MM.1S (cell line): ENCODE data around the gene MX1.

Experiments used
- DNase-seq: peaks from one replicate; pipeline ENCODE4 v3.0.0-alpha.2; 2015
- H2AFZ ChIP-seq: fragments of 300-600 bp; sonication (generic); 2 replicates; pipeline ENCODE4 v1.6.0; 2016; ENCODE audit warnings: antibody characterized with exemption, low read length
- H3F3A ChIP-seq: fragments of 300-600 bp; sonication (generic); 2 replicates; pipeline ENCODE4 v1.6.1; 2016; ENCODE audit warnings: mild to moderate bottlenecking, antibody characterized with exemption, low read length, moderate library complexity, mixed read lengths; ENCODE audit not compliant: insufficient read depth
- H3K27ac ChIP-seq: fragments of 300-600 bp; sonication (generic); 2 replicates; pipeline ENCODE4 v1.5.1; 2016; ENCODE audit warnings: mild to moderate bottlenecking, low read length
- H3K27me3 ChIP-seq: fragments of 300-600 bp; sonication (generic); replicated peaks from 2 replicates; pipeline ENCODE4 v1.6.0; 2016; ENCODE audit warnings: low read length; ENCODE audit not compliant: insufficient read depth
- H3K36me3 ChIP-seq: fragments of 300-600 bp; sonication (generic); replicated peaks from 2 replicates; pipeline ENCODE4 v1.6.1; 2016; ENCODE audit warnings: mild to moderate bottlenecking, low read length, mixed read lengths; ENCODE audit not compliant: insufficient read depth
- H3K4me1 ChIP-seq: fragments of 300-600 bp; sonication (generic); 2 replicates; pipeline ENCODE4 v1.6.1; 2016; ENCODE audit warnings: low read length, mixed read lengths
- H3K4me2 ChIP-seq: fragments of 300-600 bp; sonication (generic); 2 replicates; pipeline ENCODE4 v1.6.0; 2016; ENCODE audit warnings: low read depth, low read length
- H3K4me3 ChIP-seq: fragments of 300-600 bp; sonication (generic); 2 replicates; pipeline ENCODE4 v1.5.1; 2016; ENCODE audit warnings: low read length, mixed read lengths
- H3K79me2 ChIP-seq: fragments of 300-600 bp; sonication (generic); 2 replicates; pipeline ENCODE4 v1.6.1; 2016; ENCODE audit warnings: mixed run types, low read length, mixed read lengths
- H3K9ac ChIP-seq: fragments of 300-600 bp; sonication (generic); 2 replicates; pipeline ENCODE4 v1.6.1; 2016; ENCODE audit warnings: low read length, mixed read lengths
- H3K9me2 ChIP-seq: fragments of 300-600 bp; sonication (generic); replicated peaks from 2 replicates; pipeline ENCODE4 v1.6.1; 2016; ENCODE audit warnings: mild to moderate bottlenecking, low read length, mixed read lengths; ENCODE audit not compliant: insufficient read depth
- H3K9me3 ChIP-seq: fragments of 300-600 bp; sonication (generic); replicated peaks from 2 replicates; pipeline ENCODE4 v1.6.1; 2016; ENCODE audit warnings: mild to moderate bottlenecking, low read length, mixed read lengths; ENCODE audit not compliant: insufficient read depth
- H4K20me1 ChIP-seq: fragments of 300-600 bp; sonication (generic); 2 replicates; pipeline ENCODE4 v1.6.1; 2016; ENCODE audit warnings: mild to moderate bottlenecking, low read length, moderate library complexity, mixed read lengths; ENCODE audit not compliant: insufficient read depth
- CTCF ChIP-seq: fragments of 300-600 bp; sonication (generic); IDR thresholded peaks from 2 replicates; pipeline ENCODE4 v1.5.1; 2016; ENCODE audit warnings: antibody characterized with exemption, low read length, mixed read lengths
- EZH2 ChIP-seq: fragments of 300-600 bp; sonication (generic); optimal IDR thresholded peaks from 2 replicates; pipeline ENCODE3; 2017; ENCODE audit warnings: low read depth, mild to moderate bottlenecking, antibody characterized with exemption, low read length, mixed read lengths
- EZH2phosphoT487 ChIP-seq: fragments of 300-600 bp; sonication (generic); IDR thresholded peaks from 2 replicates; pipeline ENCODE4 v1.6.1; 2018; ENCODE audit warnings: antibody characterized with exemption, low read length

Gene MX1

GRCh38 chr21:41453198-41453597 lies 27.2 kb downstream of the MX1 start:
- Histone ChIP-seq H3K27ac (no peak overlapping the region), H3K4me3 (no peak overlapping the region), H3K9me3 (no peaks in the 10 kb centered on the region), H3K79me2 (no peaks in the 10 kb centered on the region), H3F3A (no peaks in the 10 kb centered on the region), H4K20me1 (no peaks in the 10 kb centered on the region), H3K4me2 (no peak overlapping the region), H3K4me1 (no peaks in the 10 kb centered on the region), H3K9me2 (no peaks in the 10 kb centered on the region), H2AFZ (no peak overlapping the region), H3K27me3 (no peaks in the 10 kb centered on the region), H3K36me3 (no peaks in the 10 kb centered on the region), H3K9ac (no peak overlapping the region)
- DNase-seq = no peak
- TF ChIP-seq CTCF = no peak
- no peak for TF ChIP-seq EZH2phosphoT487
- no peak for TF ChIP-seq EZH2

- Histone ChIP-seq H3K9ac (no peak overlapping the region), H4K20me1 (no peaks in the 10 kb centered on the region), H3K4me2 (no peak overlapping the region), H3K9me3 (no peaks in the 10 kb centered on the region), H3K4me1 (no peaks in the 10 kb centered on the region), H3K27ac (no peak overlapping the region), H2AFZ (no peak overlapping the region), H3K4me3 (no peak overlapping the region), H3K36me3 (no peaks in the 10 kb centered on the region), H3K9me2 (no peaks in the 10 kb centered on the region), H3F3A (no peaks in the 10 kb centered on the region), H3K27me3 (no peaks in the 10 kb centered on the region), H3K79me2 (no peaks in the 10 kb centered on the region)
- TF ChIP-seq EZH2phosphoT487 (no peak), CTCF (no peak), EZH2 (no peak)
- DNase-seq = no peak
These were observed 27.7 kb downstream of the MX1 start for GRCh38 chr21:41453761-41454160.

GRCh38 chr21:41458121-41458520 lies 32.1 kb downstream of the MX1 start:
- H3K4me2 ChIP-seq = no peak overlapping the region
- no peaks in the 10 kb centered on the region for H3K27me3 ChIP-seq
- no peak for DNase-seq
- H3F3A ChIP-seq = no peaks in the 10 kb centered on the region
- no peak overlapping the region for H3K9ac ChIP-seq
- no peak overlapping the region for H3K4me3 ChIP-seq
- H3K9me2 ChIP-seq = no peaks in the 10 kb centered on the region
- H3K9me3 ChIP-seq = no peaks in the 10 kb centered on the region
- peaks cover 9% of the 10 kb centered on the region for H3K4me1 ChIP-seq
- no peak overlapping the region for H3K27ac ChIP-seq
- no peak overlapping the region for H2AFZ ChIP-seq
- H3K79me2 ChIP-seq = no peaks in the 10 kb centered on the region
- no peaks in the 10 kb centered on the region for H3K36me3 ChIP-seq
- no peaks in the 10 kb centered on the region for H4K20me1 ChIP-seq
- TF ChIP-seq EZH2 = no peak
- TF ChIP-seq CTCF = no peak
- no peak for TF ChIP-seq EZH2phosphoT487
